Colonic mucosa (tissue), 4 donors: ENCODE data around the gene EVX2. TPM values are rescaled to one million over a fixed set of nuclear protein-coding genes. Genes with fewer than 3 reads are reported as not detected.

Source experiments
- DNase-seq: peaks from one replicate; pipeline ENCODE4 v3.0.0-alpha.2; 2020
- H3K27ac ChIP-seq: fragments of 200-600 bp; one replicate; pipeline ENCODE4 v1.8.0; 2021
- H3K27me3 ChIP-seq: fragments of 200-600 bp; one replicate; pipeline ENCODE4 v1.8.0; 2021
- H3K36me3 ChIP-seq: fragments of 200-600 bp; one replicate; pipeline ENCODE4 v1.8.0; 2021
- H3K4me1 ChIP-seq: fragments of 200-600 bp; one replicate; pipeline ENCODE4 v1.8.0; 2021; ENCODE audit warnings: mild to moderate bottlenecking
- H3K4me3 ChIP-seq: fragments of 200-600 bp; one replicate; pipeline ENCODE4 v1.8.0; 2021
- H3K9ac ChIP-seq, 2 donors: one replicate each; pipeline ENCODE4 v1.7.0; 2013; ENCODE audit warnings: control low read depth in 2 of 2, low read depth in 2 of 2, low read length in 2 of 2
- H3K9me3 ChIP-seq: fragments of 200-600 bp; one replicate; pipeline ENCODE4 v1.8.0; 2021
- intact Hi-C: fragments of 100-400 bp; cut with DNase I; formaldehyde crosslinking; loops from one replicate; pipeline ENCODE4 v1.14.1; 2022
- total RNA-seq, 2 donors: library from RNA; stranded (reverse); fragmentation: NEBNext Ultra II Directional in 1 of 2; extraction: Animal tissue kit (Norgen Biotek cat#: 25700) in 1 of 2; gene quantifications; one replicate each; pipeline ENCODE4 v1.2.1, GENCODE V29; 2021
- TF ChIP-seq, protein P1 (sequence below): fragments of 200-600 bp; IDR thresholded peaks from one replicate; pipeline ENCODE4 v1.8.0; 2022; ENCODE audit warnings: antibody characterized with exemption, mild to moderate bottlenecking
- donor health status: healthy.
- donor health status: DM: no; HTN: no; CAD: no.
- donor health status: DM: no; HTN: no; CAD: no.

Gene EVX2
- total RNA-seq, 2 donors from 2014 or later, result not detected

DNA sequence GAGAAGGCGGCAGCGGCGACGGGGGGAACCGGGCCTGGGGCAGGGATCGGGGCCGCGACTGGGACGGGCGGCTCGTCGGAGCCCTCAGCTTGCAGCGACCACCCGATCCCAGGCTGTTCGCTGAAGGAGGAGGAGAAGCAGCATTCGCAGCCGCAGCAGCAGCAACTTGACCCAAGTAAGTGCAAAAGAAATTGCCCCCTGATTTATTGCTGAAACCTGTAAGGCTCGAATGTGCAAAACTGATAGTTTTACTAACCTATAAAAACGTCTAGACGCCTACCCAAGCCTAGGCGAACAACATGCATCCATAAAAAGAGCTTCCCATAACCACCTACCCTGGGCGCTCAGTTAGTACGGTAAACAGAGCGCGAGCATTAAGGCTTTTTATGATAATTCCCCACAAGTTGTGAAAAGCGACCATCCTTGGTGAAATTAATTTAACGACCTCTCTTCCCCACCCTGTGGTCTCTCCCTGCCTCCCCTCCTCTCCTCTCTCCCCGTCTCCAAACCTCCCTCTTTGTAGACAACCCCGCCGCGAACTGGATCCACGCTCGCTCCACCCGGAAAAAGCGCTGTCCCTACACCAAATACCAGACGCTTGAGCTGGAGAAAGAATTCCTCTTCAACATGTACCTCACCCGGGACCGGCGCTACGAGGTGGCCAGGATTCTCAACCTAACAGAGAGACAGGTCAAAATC is 39.8 kb upstream of the EVX2 start:
- TF ChIP-seq, protein P1, sequence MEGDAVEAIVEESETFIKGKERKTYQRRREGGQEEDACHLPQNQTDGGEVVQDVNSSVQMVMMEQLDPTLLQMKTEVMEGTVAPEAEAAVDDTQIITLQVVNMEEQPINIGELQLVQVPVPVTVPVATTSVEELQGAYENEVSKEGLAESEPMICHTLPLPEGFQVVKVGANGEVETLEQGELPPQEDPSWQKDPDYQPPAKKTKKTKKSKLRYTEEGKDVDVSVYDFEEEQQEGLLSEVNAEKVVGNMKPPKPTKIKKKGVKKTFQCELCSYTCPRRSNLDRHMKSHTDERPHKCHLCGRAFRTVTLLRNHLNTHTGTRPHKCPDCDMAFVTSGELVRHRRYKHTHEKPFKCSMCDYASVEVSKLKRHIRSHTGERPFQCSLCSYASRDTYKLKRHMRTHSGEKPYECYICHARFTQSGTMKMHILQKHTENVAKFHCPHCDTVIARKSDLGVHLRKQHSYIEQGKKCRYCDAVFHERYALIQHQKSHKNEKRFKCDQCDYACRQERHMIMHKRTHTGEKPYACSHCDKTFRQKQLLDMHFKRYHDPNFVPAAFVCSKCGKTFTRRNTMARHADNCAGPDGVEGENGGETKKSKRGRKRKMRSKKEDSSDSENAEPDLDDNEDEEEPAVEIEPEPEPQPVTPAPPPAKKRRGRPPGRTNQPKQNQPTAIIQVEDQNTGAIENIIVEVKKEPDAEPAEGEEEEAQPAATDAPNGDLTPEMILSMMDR, result no peak
- peaks cover 69% of the 10 kb centered on the region for H3K27me3 ChIP-seq
- H3K36me3 ChIP-seq, result no peaks in the 10 kb centered on the region
- no peaks in the 10 kb centered on the region for H3K4me1 ChIP-seq
- peak overlapping the region; percentile 57 for H3K4me3 ChIP-seq
- H3K27ac ChIP-seq, result no peak overlapping the region
- DNase-seq, result no peak
- no peaks in the 10 kb centered on the region for H3K9me3 ChIP-seq
- intact Hi-C loops, result loop anchor here (10.0 kb wide), 2 partner anchors 691 to 1021 kb away; no protein-coding TSS in a partner anchor
- H3K9ac ChIP-seq, result peak overlapping the region; percentile 44 to 70

DNA sequence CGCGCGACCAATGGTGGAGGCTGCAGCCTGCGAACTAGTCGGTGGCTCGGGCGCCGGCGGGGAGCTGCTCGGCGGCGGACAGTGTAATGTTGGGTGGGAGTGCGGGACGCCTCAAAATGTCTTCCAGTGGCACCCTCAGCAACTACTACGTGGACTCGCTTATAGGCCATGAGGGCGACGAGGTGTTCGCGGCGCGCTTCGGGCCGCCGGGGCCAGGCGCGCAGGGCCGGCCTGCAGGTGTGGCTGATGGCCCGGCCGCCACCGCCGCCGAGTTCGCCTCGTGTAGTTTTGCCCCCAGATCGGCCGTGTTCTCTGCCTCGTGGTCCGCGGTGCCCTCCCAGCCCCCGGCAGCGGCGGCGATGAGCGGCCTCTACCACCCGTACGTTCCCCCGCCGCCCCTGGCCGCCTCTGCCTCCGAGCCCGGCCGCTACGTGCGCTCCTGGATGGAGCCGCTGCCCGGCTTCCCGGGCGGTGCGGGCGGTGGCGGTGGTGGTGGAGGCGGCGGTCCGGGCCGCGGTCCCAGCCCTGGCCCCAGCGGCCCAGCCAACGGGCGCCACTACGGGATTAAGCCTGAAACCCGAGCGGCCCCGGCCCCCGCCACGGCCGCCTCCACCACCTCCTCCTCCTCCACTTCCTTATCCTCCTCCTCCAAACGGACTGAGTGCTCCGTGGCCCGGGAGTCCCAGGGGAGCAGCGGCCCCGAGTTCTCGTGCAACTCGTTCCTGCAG is 39.1 kb upstream of the EVX2 start, which contains the start of gene HOXD9:
Gene HOXD9, plus strand, starts transcription at position 37 of the 728 bp plus-strand sequence. Its CDS starts 50 bp downstream, at position 87.
- peak within 1 kb of the TSS; percentile 44 to 70 for H3K9ac ChIP-seq
- no peaks in the 10 kb centered on the region for H3K9me3 ChIP-seq
- TF ChIP-seq, protein P1, result no peak
- intact Hi-C loops, result loop anchor here (10.0 kb wide), 2 partner anchors 692 to 1022 kb away; no protein-coding TSS in a partner anchor
- DNase-seq, result peak; percentile 81
- no peaks in the 10 kb centered on the region for H3K36me3 ChIP-seq
- peak within 1 kb of the TSS; percentile 37 for H3K27ac ChIP-seq
- H3K4me3 ChIP-seq, result peak within 1 kb of the TSS; percentile 57
- no peaks in the 10 kb centered on the region for H3K4me1 ChIP-seq
- peaks cover 68% of the 10 kb centered on the region for H3K27me3 ChIP-seq

DNA sequence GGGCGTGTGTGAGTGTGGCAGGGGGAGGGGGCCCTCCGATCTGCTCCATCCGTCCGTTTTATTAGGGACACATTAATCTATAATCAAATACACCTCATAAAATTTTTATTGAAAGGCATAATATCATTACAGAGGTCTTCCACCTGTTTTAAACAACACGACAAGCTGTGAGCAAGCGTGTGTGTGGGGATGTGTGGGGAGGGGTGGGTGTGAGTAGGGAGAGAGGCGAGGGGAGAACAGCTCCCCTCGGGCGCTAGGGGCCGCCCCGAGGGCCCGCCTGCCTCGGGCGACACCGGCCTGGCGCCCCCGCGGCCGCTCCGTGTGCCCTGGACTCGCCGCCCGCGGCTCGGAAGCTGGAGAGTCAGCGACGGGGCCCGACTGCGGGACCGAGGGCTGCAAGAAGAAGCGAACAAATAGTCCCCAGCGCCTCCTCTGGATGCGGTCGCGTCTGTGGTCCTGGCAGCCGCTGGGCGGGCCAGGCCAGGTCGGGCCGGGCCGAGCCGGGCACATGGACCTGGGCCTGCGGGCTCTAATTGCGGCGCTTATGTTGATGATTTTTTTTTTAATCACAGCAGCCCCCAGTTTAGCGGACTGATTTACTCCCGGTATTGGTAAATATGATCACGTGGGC is 38.4 kb upstream of the EVX2 start:
- Histone ChIP-seq H3K36me3 (no peaks in the 10 kb centered on the region), H3K4me1 (no peaks in the 10 kb centered on the region), H3K9ac (peak overlapping the region in 1 of 2 donors; percentile 70), H3K4me3 (peak overlapping the region; percentile 57), H3K27me3 (peaks cover 74% of the 10 kb centered on the region), H3K9me3 (no peaks in the 10 kb centered on the region), H3K27ac (peak overlapping the region; percentile 37)
- no peak for DNase-seq
- TF ChIP-seq, protein P1, result no peak
- intact Hi-C loops, result loop anchor here (10.0 kb wide), 2 partner anchors 693 to 1023 kb away; no protein-coding TSS in a partner anchor

DNA sequence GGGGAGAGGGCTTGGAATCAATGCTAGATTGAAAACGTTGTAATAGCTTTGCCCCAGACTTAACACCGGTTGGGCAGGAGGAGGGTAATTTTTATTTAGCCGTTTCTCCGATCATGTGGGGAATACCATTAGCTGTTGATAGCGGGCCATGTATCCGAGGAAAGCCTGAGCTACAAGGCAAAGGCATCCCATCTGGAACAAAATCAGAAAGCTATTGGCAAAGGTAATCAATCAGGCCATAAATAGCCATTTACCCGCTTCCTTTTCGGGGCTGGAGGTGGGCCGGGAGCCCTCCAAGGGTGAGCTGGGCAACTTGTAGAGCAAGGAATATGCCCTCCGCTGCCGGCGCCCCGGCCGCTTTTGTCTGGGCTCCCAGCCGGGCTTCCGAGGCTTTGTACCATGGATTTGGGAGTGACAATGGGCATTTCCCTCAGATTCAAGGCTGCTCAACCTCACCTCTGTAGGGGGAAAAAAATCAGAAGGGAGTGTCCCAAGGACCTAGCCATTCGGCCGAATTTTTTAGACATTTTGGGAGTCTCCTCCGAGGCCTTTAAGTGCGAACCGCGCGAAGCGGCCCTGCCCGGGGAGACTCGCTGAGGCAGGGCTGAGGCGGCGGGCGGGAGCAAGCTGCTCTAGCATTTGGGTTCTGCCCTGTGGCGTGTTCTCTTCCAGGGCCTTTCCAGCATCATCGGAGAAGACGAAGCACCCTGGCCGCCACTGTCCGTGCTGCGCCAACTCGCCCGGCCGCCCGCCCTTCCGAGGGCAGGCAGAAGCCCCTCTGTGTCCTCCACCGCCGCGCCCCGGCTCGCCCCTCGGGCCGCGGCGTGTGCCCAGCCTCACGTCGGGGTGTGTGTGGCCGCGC is 37.7 kb upstream of the EVX2 start:
- H3K9me3 ChIP-seq, result no peaks in the 10 kb centered on the region
- H3K4me3 ChIP-seq, result no peak overlapping the region
- intact Hi-C loops, result loop anchor here (10.0 kb wide), 2 partner anchors 693 to 1023 kb away; no protein-coding TSS in a partner anchor
- DNase-seq, result no peak
- no peaks in the 10 kb centered on the region for H3K4me1 ChIP-seq
- TF ChIP-seq, protein P1, result no peak
- H3K36me3 ChIP-seq, result no peaks in the 10 kb centered on the region
- no peak overlapping the region for H3K27ac ChIP-seq
- peaks cover 78% of the 10 kb centered on the region for H3K27me3 ChIP-seq
- H3K9ac ChIP-seq, result peak overlapping the region in 1 of 2 donors; percentile 70
